GM12892 (cell line): ENCODE results near the gene IGFBP6.

Experiments
- POLR2A ChIP-seq: IDR thresholded peaks from 2 replicates; pipeline ENCODE4 v1.6.1; 2011; ENCODE audit warnings: low read depth, low read length, control low read depth
- POLR2AphosphoS5 ChIP-seq: IDR thresholded peaks from 2 replicates; pipeline ENCODE4 v1.6.1; 2011; ENCODE audit warnings: low read depth, low read length, control low read depth
- TAF1 ChIP-seq: IDR thresholded peaks from 2 replicates; pipeline ENCODE4 v1.6.1; 2011; ENCODE audit warnings: low read depth, mild to moderate bottlenecking, control low read depth, low read length, borderline replicate concordance

GRCh38 chr12:53074283-53074998 lies 23.0 kb upstream of the IGFBP6 start:
- no peak for TF ChIP-seq POLR2A
- no peak for TF ChIP-seq TAF1
- no peak for TF ChIP-seq POLR2AphosphoS5
